ENCODE data around the gene RHOC.

RHOC gene

DNA sequence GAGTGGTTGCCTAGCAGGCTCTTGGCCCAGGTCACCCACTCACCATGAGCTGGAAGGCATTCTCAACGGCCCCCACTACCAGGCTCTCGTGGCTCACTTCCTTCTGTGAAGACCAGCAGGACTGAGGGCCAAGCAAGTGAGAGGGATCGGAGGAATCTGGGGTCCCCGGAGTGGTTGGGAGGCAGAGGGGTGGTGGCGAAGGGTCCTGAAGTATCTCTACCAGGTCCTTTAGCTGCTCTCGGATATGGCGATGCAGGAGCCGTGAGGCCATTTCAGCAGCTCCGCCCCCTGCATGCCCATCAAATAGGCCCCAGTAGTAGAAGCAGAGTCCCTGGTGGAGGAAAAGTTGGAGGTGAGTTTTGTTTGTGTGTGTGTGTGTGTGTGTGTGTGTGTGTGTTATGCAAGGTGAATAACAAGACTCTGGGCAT is 5.8 kb upstream of the RHOC start:
- Mint-ChIP-seq H3K27me3 (no peaks in the 10 kb centered on the region), H3K4me1 (peaks cover 40 to 57% of the 10 kb centered on the region in 2 donors), H3K27ac (no peak overlapping the region), H3K4me3 (no peak overlapping the region), H3K9me3 (no peaks in the 10 kb centered on the region), H3K36me3 (no peaks in the 10 kb centered on the region)
- DNase-seq (no peak), ATAC-seq (replicated peaks) (no peak)

DNA sequence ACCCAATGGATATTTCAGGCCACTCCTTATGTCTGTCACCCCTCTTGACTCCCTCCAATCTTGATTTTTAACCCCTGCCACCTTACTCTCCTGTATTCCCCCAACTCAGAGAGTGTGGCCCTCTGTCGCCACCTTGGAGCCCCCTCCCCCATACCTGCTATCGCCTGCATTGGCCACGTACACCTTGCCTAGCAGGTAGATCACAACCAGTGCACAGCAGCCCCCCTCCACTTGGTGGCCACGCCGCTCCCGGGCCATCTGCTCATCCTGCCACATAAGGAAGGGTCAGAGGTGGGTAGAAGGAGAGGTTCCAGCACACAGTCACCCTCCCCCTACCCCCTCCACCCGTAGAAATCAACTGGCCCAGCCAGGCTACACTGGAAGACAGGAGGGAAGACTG is 5.3 kb upstream of the RHOC start:
- peaks cover 41 to 57% of the 10 kb centered on the region in 2 donors for H3K4me1 Mint-ChIP-seq
- H3K27me3 Mint-ChIP-seq, result no peaks in the 10 kb centered on the region
- H3K36me3 Mint-ChIP-seq, result no peaks in the 10 kb centered on the region
- no peaks in the 10 kb centered on the region for H3K9me3 Mint-ChIP-seq
- no peak overlapping the region for H3K27ac Mint-ChIP-seq
- ATAC-seq (replicated peaks), result no peak
- DNase-seq, result no peak
- H3K4me3 Mint-ChIP-seq, result no peak overlapping the region

DNA sequence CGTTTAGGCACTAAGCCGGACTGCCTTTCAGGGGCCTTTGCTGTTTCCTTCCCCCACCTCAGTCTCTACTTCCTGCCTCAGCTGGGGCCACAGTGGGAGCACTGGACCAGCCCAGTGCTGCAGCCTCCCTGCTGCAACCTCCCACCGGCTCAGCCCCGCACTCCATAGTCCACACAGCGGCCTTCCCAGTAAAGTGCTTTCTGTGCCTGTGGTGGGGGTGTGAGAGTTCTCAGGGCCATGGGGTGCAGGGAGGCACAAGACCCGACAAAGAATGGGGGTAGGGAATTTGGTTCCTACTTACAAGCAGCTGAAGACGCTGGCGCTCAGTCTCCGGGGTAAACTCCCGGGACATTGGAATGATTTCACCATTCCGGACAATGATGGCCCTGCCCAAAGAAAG is 4.7 kb upstream of the RHOC start:
- no peaks in the 10 kb centered on the region for H3K9me3 Mint-ChIP-seq
- H3K36me3 Mint-ChIP-seq, result no peaks in the 10 kb centered on the region
- no peaks in the 10 kb centered on the region for H3K27me3 Mint-ChIP-seq
- ATAC-seq (replicated peaks) (no peak), DNase-seq (no peak)
- H3K4me3 Mint-ChIP-seq, result no peak overlapping the region
- peaks cover 38 to 54% of the 10 kb centered on the region in 2 donors for H3K4me1 Mint-ChIP-seq
- no peak overlapping the region for H3K27ac Mint-ChIP-seq

DNA sequence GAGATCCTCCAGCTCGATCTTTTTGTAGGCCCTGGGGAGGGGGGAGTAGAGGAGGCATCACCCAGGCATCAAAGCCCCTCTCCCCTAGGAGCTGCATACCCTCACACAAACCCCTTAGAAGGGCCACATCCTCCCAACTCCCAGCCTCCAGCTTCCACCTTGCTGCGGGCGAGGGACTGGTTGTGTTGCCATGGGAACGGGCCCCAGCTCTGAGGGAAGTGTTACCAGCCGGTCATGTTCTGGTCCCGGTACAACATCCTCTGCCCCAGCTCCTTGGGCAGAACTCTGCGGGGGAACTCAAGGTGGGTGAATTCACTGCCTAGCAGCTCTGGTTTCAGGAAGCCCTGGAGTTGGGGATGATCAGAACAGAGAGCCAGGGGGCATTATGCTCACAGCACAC is 4.1 kb upstream of the RHOC start:
- no peak for ATAC-seq (replicated peaks)
- no peaks in the 10 kb centered on the region for H3K9me3 Mint-ChIP-seq

DNA sequence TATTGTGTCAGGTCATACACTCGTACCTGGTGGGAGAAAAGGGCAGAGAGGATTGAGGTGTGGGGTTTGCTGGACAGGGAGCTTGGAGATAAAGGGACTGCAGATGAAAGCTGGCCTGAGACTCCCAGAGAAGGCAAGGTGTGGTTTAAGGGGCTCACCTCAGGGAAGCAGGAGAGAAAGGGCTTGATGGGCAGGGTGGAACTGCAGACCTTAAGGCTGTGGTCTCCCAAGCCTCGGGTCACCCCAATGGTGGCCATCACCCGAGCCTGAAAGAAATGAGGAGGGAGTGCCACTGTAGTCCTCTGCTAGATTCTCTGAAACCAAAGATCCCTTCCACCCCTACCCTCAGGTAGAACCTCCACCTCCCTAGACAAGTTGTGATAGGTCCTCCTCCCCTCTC is 3.7 kb upstream of the RHOC start:
- DNase-seq (no peak), ATAC-seq (replicated peaks) (no peak)
- Mint-ChIP-seq H3K27me3 (no peaks in the 10 kb centered on the region), H3K4me1 (peaks cover 32 to 54% of the 10 kb centered on the region in 2 donors), H3K4me3 (no peak overlapping the region), H3K9me3 (no peaks in the 10 kb centered on the region), H3K27ac (no peak overlapping the region), H3K36me3 (no peaks in the 10 kb centered on the region)

More for the DNA sequence above, 4.1 kb upstream of the RHOC start:
- DNase-seq, result no peak
- H3K27me3 Mint-ChIP-seq, result no peaks in the 10 kb centered on the region
- H3K4me1 Mint-ChIP-seq, result peaks cover 35 to 54% of the 10 kb centered on the region in 2 donors
- H3K4me3 Mint-ChIP-seq, result no peak overlapping the region
- H3K36me3 Mint-ChIP-seq, result no peaks in the 10 kb centered on the region
- no peak overlapping the region for H3K27ac Mint-ChIP-seq

GRCh38 chr1:112710159-112710558 is 3.2 kb upstream of the RHOC start:
- Mint-ChIP-seq H3K4me1 (peaks cover 34 to 55% of the 10 kb centered on the region in 2 donors), H3K4me3 (no peak overlapping the region)

GRCh38 chr1:112708489-112708888 is 1.6 kb upstream of the RHOC start:
- no peak for DNase-seq
- Mint-ChIP-seq H3K27me3 (no peaks in the 10 kb centered on the region), H3K4me1 (peaks cover 33 to 58% of the 10 kb centered on the region in 2 donors), H3K4me3 (no peak overlapping the region), H3K27ac (no peak overlapping the region), H3K36me3 (no peaks in the 10 kb centered on the region), H3K9me3 (no peaks in the 10 kb centered on the region)
- no peak for ATAC-seq (replicated peaks)

More at GRCh38 chr1:112710159-112710558, 3.2 kb upstream of the RHOC start:
- Mint-ChIP-seq H3K9me3 (no peaks in the 10 kb centered on the region), H3K27me3 (no peaks in the 10 kb centered on the region), H3K27ac (no peak overlapping the region), H3K36me3 (no peaks in the 10 kb centered on the region)
- DNase-seq (no peak), ATAC-seq (replicated peaks) (no peak)

GRCh38 chr1:112708002-112708448 is 1.1 kb upstream of the RHOC start:
- ATAC-seq (replicated peaks) (no peak), DNase-seq (no peak)
- Mint-ChIP-seq H3K27ac (no peak overlapping the region), H3K4me1 (peaks cover 34 to 61% of the 10 kb centered on the region in 2 donors), H3K27me3 (no peaks in the 10 kb centered on the region), H3K36me3 (no peaks in the 10 kb centered on the region), H3K4me3 (peak overlapping the region; percentile 77 to 82), H3K9me3 (no peaks in the 10 kb centered on the region)

GRCh38 chr1:112707221-112708001 is 484 bp upstream of the RHOC start:
- H3K27ac Mint-ChIP-seq, result peak overlapping the region; percentile 87
- peaks cover 34 to 63% of the 10 kb centered on the region in 2 donors for H3K4me1 Mint-ChIP-seq
- peaks cover 0 to 2% of the 10 kb centered on the region in 2 donors for H3K36me3 Mint-ChIP-seq
- H3K4me3 Mint-ChIP-seq, result peak overlapping the region; percentile 77 to 82
- DNase-seq, result peak; percentile 68
- H3K9me3 Mint-ChIP-seq, result no peaks in the 10 kb centered on the region
- H3K27me3 Mint-ChIP-seq, result no peaks in the 10 kb centered on the region
- peak; percentile 72 to 78 for ATAC-seq (replicated peaks)

GRCh38 chr1:112704934-112705627 is 1.8 kb downstream of the RHOC start:
- H3K4me1 Mint-ChIP-seq, result peaks cover 53 to 77% of the 10 kb centered on the region in 2 donors
- no peak for DNase-seq
- H3K4me3 Mint-ChIP-seq, result peak overlapping the region; percentile 56 to 63
- ATAC-seq (replicated peaks), result peak; percentile 53 to 57
- H3K9me3 Mint-ChIP-seq, result no peaks in the 10 kb centered on the region
- peak overlapping the region; percentile 78 for H3K27ac Mint-ChIP-seq
- peaks cover 5 to 14% of the 10 kb centered on the region in 2 donors for H3K36me3 Mint-ChIP-seq
- no peaks in the 10 kb centered on the region for H3K27me3 Mint-ChIP-seq

DNA sequence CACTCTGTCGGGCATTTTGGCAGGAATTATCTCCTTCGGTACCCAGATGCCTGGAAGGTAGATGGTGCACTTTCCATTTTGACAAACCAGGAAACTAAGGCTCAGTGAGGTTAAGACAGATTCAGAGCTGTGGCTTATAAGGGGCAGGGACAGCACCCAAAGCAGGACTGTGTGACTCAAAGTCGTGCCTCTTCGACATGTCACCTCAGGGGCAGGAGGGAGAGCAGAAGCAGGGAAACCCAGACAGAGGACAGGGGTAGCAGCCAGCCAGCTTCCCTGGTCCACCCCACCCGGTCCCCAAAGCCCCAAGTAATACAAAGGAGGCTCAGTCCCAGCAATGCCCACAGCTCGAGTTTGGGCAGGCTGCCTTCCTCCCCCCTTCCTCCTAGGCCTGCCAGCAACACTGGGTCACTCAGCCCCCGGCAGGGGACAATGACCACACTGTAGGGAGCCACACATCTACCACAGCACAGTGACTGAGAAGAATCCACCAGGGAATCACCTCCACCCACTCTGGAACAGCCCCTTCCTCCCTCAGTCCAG is 2.5 kb downstream of the RHOC start:
- Mint-ChIP-seq H3K36me3 (peaks cover 9 to 18% of the 10 kb centered on the region in 2 donors), H3K4me1 (peaks cover 59 to 84% of the 10 kb centered on the region in 2 donors), H3K9me3 (no peaks in the 10 kb centered on the region), H3K27ac (no peak overlapping the region), H3K4me3 (peak overlapping the region in 1 of 2 donors; percentile 63), H3K27me3 (no peaks in the 10 kb centered on the region)
- DNase-seq (no peak), ATAC-seq (replicated peaks) (peak in 1 of 2 donors; percentile 16)

- Mint-ChIP-seq H3K4me3 (no peak overlapping the region), H3K9me3 (no peaks in the 10 kb centered on the region), H3K4me1 (peaks cover 64 to 91% of the 10 kb centered on the region in 2 donors), H3K27ac (no peak overlapping the region), H3K36me3 (peaks cover 9 to 22% of the 10 kb centered on the region in 2 donors), H3K27me3 (no peaks in the 10 kb centered on the region)
- DNase-seq (no peak), ATAC-seq (replicated peaks) (no peak)
Observed at GRCh38 chr1:112703706-112704105, 3.2 kb downstream of the RHOC start.

- Mint-ChIP-seq H3K27me3 (no peaks in the 10 kb centered on the region), H3K9me3 (no peaks in the 10 kb centered on the region), H3K4me1 (peaks cover 68 to 91% of the 10 kb centered on the region in 2 donors), H3K36me3 (peaks cover 11 to 23% of the 10 kb centered on the region in 2 donors), H3K27ac (no peak overlapping the region), H3K4me3 (no peak overlapping the region)
- DNase-seq (no peak), ATAC-seq (replicated peaks) (no peak)
Observed at GRCh38 chr1:112702420-112703261, 4.3 kb downstream of the RHOC start.

GRCh38 chr1:112702067-112702395 is 4.9 kb downstream of the RHOC start:
- DNase-seq (no peak), ATAC-seq (replicated peaks) (no peak)
- peak overlapping the region in 1 of 2 donors; percentile 19 for H3K4me3 Mint-ChIP-seq
- no peaks in the 10 kb centered on the region for H3K27me3 Mint-ChIP-seq
- peak overlapping the region; percentile 26 for H3K27ac Mint-ChIP-seq
- H3K4me1 Mint-ChIP-seq, result peaks cover 66 to 90% of the 10 kb centered on the region in 2 donors
- peaks cover 11 to 23% of the 10 kb centered on the region in 2 donors for H3K36me3 Mint-ChIP-seq
- no peaks in the 10 kb centered on the region for H3K9me3 Mint-ChIP-seq
